Activated CD8-positive, alpha-beta memory T cell treated with anti-CD3 and anti-CD28 coated beads, Interleukin-2, amount 10 ng/mL, durations not matched to agents 7 days and 5 days (primary cell): ENCODE measurements around the gene NFIB. TPM values are rescaled to one million over a fixed set of nuclear protein-coding genes. Genes with fewer than 3 reads are reported as not detected.

Source experiments
- ATAC-seq: fragments of 150-1000 bp; cut with Tn5 transposase; one replicate; pipeline ENCODE4 v1.10.0; 2021; ENCODE audit warnings: moderate library complexity
- CTCF ChIA-PET: fragments of 350-600 bp; sonication (Branson Sonifier 250); formaldehyde crosslinking; loops from one replicate; lab custom pipeline; 2021; ENCODE audit warnings: antibody characterized with exemption; lab: Charles Lee
- DNase-seq: peaks from one replicate; pipeline ENCODE4 v3.0.0-alpha.2; 2020
- H3K27ac Mint-ChIP-seq: one replicate; pipeline ENCODE4 v1.8.0; 2021; ENCODE audit warnings: mild to moderate bottlenecking, mixed read lengths
- H3K27me3 Mint-ChIP-seq: one replicate; pipeline ENCODE4 v1.8.0; 2021; ENCODE audit warnings: mixed read lengths
- H3K36me3 Mint-ChIP-seq: one replicate; pipeline ENCODE4 v1.8.0; 2021; ENCODE audit warnings: mild to moderate bottlenecking, mixed read lengths
- H3K4me1 Mint-ChIP-seq: one replicate; pipeline ENCODE4 v1.8.0; 2021; ENCODE audit warnings: mixed read lengths
- H3K4me3 Mint-ChIP-seq: one replicate; pipeline ENCODE4 v1.8.0; 2021; ENCODE audit warnings: mild to moderate bottlenecking, moderate library complexity, mixed read lengths
- H3K9me3 Mint-ChIP-seq: one replicate; pipeline ENCODE4 v1.8.0; 2022; ENCODE audit warnings: low read depth, mixed read lengths
- total RNA-seq, 2 experiments: library from RNA; stranded (reverse); gene quantifications; one replicate each; pipeline ENCODE4 v1.2.3, GENCODE V29; 2021

Gene NFIB
- total RNA-seq, 2 experiments from 2014 or later, result not detected

DNA sequence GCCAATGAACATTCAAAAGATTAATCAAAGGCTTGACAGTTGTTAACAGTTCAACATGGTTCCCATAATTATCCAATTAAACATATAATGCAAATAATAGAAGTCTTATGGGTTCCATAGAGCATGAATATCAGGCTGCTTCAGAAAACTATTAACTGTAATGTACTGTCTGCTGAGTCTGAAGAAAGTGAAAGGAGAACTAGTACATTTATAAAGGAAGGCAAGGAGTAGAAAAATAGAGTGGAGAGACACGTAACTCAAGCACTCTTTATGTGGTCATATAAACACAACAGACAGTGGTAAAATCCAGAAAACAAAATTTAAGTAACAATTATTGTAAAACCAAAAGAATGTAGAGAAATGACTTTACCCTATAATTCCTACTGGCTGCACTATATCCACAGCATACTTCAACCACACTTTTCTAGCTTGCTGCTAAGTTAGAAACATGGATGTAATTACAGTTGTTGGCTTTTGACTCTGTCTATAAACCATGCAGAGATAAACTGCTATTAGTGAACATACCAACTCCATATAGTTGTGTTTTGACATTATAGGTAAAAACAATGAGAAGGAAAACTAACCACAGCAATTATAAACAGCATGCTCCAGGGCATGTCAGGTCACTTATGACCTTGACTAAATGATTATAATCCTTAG, 32.7 kb downstream of the NFIB start:
- Mint-ChIP-seq H3K27ac (no peak overlapping the region), H3K9me3 (no peaks in the 10 kb centered on the region), H3K4me1 (no peaks in the 10 kb centered on the region), H3K36me3 (no peaks in the 10 kb centered on the region), H3K4me3 (no peak overlapping the region), H3K27me3 (peaks cover 5% of the 10 kb centered on the region)
- DNase-seq (no peak), ATAC-seq (no peak)
- CTCF ChIA-PET, result no interaction called here

DNA sequence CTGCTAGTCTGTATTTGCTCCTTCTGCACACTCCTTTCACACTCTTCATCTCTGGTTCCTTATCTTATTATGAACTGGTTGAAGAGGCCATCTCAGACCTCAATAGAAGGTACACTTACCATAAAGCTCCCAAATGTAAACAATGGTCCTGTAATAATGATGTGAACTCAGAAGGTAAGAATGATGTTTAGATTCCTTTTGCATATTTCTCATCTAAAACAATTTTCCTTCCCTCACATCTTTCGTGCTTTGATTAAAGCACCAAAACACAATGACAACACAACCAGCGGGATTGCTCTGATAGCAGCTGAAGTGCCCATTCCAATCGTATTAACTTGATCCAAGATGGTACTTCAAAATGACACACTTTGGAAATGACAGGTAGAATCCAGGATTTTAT, 34.3 kb downstream of the NFIB start:
- Mint-ChIP-seq H3K27ac (no peak overlapping the region), H3K4me3 (no peak overlapping the region), H3K36me3 (no peaks in the 10 kb centered on the region), H3K9me3 (no peaks in the 10 kb centered on the region), H3K4me1 (no peaks in the 10 kb centered on the region), H3K27me3 (peaks cover 8% of the 10 kb centered on the region)
- CTCF ChIA-PET, result no interaction called here
- ATAC-seq (no peak), DNase-seq (no peak)

DNA sequence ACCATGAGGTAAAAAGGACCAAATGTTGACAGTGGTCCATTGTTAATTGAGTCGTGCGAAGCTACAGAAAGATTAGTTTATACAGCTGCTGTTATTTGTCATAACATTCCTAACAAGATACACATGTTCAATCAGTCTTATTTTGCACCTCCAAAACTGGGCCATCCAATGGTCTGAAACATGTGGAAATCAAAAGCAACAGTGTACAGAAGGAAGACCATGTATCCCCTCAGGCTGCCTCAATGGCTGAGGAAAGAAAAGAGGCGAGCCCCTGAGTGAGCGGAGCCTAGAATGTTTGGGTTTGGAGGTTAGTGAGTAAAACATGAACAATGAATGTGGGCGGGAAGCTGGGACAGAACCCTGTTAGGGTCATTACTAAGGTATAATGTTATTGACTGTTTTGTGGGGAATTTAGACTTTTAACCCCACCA, 35.6 kb downstream of the NFIB start:
- H3K9me3 Mint-ChIP-seq, result no peaks in the 10 kb centered on the region

DNA sequence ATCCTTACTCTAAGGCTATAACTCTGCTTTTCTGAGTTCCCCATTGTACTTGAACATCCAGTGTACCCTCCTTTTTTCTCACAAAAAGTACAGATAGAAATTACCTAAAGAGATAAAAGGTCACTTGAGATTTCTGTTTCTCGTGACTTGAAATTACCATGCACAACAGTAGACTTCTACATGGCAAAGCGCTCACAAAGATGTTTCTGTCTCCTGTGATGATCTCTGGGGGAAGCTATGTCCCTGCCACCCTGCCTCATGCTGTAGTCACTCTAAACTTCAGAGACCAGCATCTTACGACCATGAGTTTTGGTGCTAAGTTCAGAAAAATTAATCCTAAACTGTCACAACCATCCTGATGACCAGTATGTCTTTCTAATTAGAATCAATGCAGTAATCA, 36.2 kb downstream of the NFIB start:
- Mint-ChIP-seq H3K9me3 (no peaks in the 10 kb centered on the region), H3K4me1 (no peaks in the 10 kb centered on the region)

More for the DNA sequence above, 35.6 kb downstream of the NFIB start:
- H3K4me1 Mint-ChIP-seq, result no peaks in the 10 kb centered on the region
- DNase-seq, result no peak
- H3K27me3 Mint-ChIP-seq, result peaks cover 13% of the 10 kb centered on the region
- no peak overlapping the region for H3K4me3 Mint-ChIP-seq
- no peak for ATAC-seq
- no peak overlapping the region for H3K27ac Mint-ChIP-seq
- no peaks in the 10 kb centered on the region for H3K36me3 Mint-ChIP-seq
- CTCF ChIA-PET, result no interaction called here

DNA sequence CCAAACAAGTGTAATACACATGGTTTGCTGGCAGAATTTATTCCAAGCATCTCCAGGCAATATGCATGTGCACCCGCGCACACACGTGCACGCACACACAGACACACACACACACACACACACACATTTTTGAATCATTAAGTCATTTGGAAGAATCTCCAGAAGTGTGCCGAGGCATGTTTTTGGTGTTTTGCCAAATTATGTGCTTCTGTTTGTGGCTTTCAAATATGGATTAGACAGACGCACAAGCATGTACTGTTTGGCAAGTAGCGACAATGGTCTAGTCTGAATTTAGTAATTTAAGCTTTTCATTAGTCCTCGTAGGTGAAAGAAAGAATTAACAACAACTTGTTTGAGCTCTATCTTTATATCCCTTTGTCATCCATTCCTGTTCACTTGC, 36.7 kb downstream of the NFIB start:
- H3K27ac Mint-ChIP-seq, result no peak overlapping the region
- H3K27me3 Mint-ChIP-seq, result peaks cover 15% of the 10 kb centered on the region
- DNase-seq (no peak), ATAC-seq (no peak)
- no peaks in the 10 kb centered on the region for H3K9me3 Mint-ChIP-seq
- H3K36me3 Mint-ChIP-seq, result no peaks in the 10 kb centered on the region
- H3K4me1 Mint-ChIP-seq, result no peaks in the 10 kb centered on the region
- CTCF ChIA-PET, result no interaction called here
- no peak overlapping the region for H3K4me3 Mint-ChIP-seq

More for the DNA sequence above, 36.2 kb downstream of the NFIB start:
- DNase-seq (no peak), ATAC-seq (no peak)
- H3K27ac Mint-ChIP-seq, result no peak overlapping the region
- peaks cover 14% of the 10 kb centered on the region for H3K27me3 Mint-ChIP-seq
- H3K36me3 Mint-ChIP-seq, result no peaks in the 10 kb centered on the region
- CTCF ChIA-PET, result no interaction called here
- H3K4me3 Mint-ChIP-seq, result no peak overlapping the region

DNA sequence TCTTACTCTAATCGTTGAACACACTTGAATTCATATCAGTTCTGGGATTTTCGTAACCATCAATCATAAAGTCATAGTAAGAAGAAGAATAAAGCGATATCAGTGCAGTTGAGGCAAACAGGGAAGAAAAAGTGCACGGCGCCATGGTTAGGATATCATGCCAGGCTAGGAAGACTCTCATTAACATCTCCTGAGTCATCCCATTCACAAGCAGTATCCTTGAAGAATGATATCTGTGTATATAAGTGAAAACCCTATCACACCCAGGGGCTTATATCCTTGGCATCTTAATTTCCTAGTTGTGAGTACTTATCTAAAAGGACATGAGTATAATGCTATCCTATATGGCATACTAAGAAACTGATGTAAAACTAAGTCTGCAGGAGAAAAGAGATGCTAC, 38.6 kb downstream of the NFIB start:
- CTCF ChIA-PET, result no interaction called here
- Mint-ChIP-seq H3K4me3 (no peak overlapping the region), H3K36me3 (no peaks in the 10 kb centered on the region)

DNA sequence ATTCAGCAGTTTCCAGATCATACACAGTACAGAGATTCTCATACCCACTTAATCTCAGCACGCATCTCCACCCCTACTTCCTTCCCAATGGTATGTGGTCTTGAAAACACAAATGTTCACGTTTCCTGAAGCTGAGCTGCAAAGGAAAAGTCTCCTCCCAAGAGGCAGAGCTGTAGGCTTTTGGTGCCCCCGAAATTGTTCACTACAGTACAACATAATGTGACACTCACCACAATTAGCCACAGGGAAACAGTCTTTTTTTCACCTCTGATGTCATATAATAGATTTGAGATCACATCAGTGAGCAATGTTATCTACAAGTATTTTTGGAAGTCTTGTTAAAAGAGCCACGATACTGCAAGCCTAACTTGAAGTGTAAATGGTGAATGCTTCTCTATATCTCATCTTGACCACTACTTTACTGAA, 40.2 kb downstream of the NFIB start:
- CTCF ChIA-PET, result interaction anchor here (0.5 kb wide), 1 partner anchor 36 kb away, joined by 3 read pairs; no protein-coding TSS in a partner anchor
- no peaks in the 10 kb centered on the region for H3K4me1 Mint-ChIP-seq
- no peak for ATAC-seq
- peaks cover 15% of the 10 kb centered on the region for H3K27me3 Mint-ChIP-seq
- no peak overlapping the region for H3K4me3 Mint-ChIP-seq
- H3K27ac Mint-ChIP-seq, result no peak overlapping the region
- H3K36me3 Mint-ChIP-seq, result no peaks in the 10 kb centered on the region
- no peaks in the 10 kb centered on the region for H3K9me3 Mint-ChIP-seq
- no peak for DNase-seq

More for the DNA sequence above, 38.6 kb downstream of the NFIB start:
- Mint-ChIP-seq H3K4me1 (no peaks in the 10 kb centered on the region), H3K27me3 (peaks cover 15% of the 10 kb centered on the region), H3K27ac (no peak overlapping the region), H3K9me3 (no peaks in the 10 kb centered on the region)
- ATAC-seq, result no peak
- no peak for DNase-seq

DNA sequence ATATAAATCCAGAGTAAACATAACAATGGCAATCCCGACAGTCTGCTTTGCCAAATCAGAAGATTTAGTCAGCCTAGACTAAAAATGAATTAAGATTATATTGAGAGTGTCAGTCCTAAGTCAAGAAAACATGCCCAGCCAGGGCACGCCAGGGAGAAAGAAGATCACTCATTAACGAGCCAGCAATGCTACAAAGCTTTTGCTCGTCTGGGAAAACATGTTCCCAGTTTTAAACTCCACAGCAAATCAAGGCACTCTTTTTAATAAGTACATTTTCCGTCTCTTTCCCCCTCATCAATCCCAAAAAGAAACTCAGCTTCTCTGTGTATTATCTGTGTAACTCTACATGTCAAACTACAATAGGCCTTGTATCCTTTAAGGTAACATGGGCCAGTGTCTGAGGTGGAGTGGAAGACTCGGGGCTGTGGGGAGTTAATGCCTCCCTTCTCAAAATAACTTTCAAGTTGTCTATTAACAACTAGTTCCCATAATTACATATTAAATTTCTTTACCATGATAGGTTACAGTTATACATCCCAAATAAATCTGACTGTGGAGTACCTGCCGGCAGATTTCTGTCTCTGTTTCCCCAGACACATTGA, 40.9 kb downstream of the NFIB start:
- no peak for ATAC-seq
- H3K27ac Mint-ChIP-seq, result no peak overlapping the region
- H3K36me3 Mint-ChIP-seq, result no peaks in the 10 kb centered on the region
- DNase-seq, result no peak
- peaks cover 15% of the 10 kb centered on the region for H3K27me3 Mint-ChIP-seq
- no peaks in the 10 kb centered on the region for H3K4me1 Mint-ChIP-seq
- CTCF ChIA-PET, result interaction anchor here (0.5 kb wide), 1 partner anchor 35 kb away, joined by 3 read pairs; no protein-coding TSS in a partner anchor
- no peak overlapping the region for H3K4me3 Mint-ChIP-seq
- H3K9me3 Mint-ChIP-seq, result no peaks in the 10 kb centered on the region

DNA sequence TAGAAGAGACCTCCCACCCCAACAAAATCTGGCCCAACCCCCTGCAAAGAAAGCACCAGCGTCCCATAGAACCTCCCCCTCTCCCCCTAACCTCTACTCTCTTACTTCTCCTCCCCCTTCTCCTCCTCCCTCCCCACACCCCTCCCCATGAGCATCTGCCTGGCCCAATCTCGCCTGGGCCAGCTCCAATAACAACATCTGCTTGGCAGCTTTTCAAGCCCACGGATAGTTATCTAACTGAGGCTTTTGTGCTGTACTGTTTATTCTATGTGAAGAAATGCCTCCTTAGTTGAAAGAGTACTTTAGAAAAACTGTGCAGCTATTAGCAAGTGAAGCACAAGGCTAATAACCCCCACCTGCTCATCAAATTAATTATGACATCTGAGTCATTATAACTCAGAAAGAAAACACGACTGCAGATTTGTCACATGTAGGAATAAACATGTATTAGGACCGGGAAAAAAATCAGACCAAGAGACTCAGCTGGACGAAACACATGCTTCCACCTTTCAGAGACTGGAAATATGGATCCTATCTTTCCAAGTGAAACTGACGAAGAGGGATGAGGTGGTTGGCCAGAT, 42.8 kb downstream of the NFIB start:
- no peak for DNase-seq
- H3K36me3 Mint-ChIP-seq, result no peaks in the 10 kb centered on the region
- H3K27me3 Mint-ChIP-seq, result peaks cover 15% of the 10 kb centered on the region
- no peaks in the 10 kb centered on the region for H3K9me3 Mint-ChIP-seq
- CTCF ChIA-PET, result no interaction called here
- no peak overlapping the region for H3K27ac Mint-ChIP-seq
- no peaks in the 10 kb centered on the region for H3K4me1 Mint-ChIP-seq
- ATAC-seq, result no peak
- H3K4me3 Mint-ChIP-seq, result no peak overlapping the region

DNA sequence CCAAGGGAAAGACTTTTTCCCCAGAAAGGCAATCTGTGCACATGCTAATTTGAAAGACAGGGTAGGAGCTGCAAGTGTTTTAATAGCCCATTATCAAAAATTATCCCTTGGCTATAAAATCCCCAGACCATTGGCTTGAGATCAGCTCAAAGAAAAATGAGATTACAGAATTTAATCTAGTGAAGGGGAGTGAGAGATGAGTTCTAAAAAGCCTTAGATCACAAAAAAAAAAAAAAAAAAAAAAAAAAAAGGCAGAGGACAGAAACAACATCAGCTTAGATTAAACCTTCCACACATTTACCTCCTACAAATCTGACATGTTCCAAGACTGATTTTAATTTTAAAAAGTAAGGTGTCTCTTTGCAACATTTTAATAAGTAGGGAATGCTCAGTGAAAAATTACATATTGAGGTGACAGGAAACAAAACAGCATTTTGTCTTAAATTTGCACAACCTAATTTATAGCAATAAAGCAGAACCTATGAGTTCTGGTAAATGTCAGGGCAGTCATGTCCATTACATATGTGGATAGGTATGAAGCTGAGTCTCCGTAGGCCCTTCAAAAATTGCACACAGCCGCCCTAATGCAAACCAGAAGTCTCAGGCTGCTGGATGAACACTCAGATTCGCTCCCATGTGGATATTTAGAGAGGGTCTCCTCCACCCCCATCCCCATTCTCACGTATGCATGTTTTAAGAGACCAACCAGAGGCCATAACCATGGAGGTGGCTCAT, 43.4 kb downstream of the NFIB start:
- CTCF ChIA-PET, result interaction anchor here (0.6 kb wide), 2 partner anchors 396 to 844 kb away, joined by 3 read pairs; no protein-coding TSS in a partner anchor
- no peaks in the 10 kb centered on the region for H3K4me1 Mint-ChIP-seq
- no peak overlapping the region for H3K4me3 Mint-ChIP-seq
- H3K36me3 Mint-ChIP-seq, result no peaks in the 10 kb centered on the region
- no peak for DNase-seq
- H3K9me3 Mint-ChIP-seq, result no peaks in the 10 kb centered on the region
- no peak overlapping the region for H3K27ac Mint-ChIP-seq
- no peak for ATAC-seq
- H3K27me3 Mint-ChIP-seq, result peaks cover 15% of the 10 kb centered on the region

DNA sequence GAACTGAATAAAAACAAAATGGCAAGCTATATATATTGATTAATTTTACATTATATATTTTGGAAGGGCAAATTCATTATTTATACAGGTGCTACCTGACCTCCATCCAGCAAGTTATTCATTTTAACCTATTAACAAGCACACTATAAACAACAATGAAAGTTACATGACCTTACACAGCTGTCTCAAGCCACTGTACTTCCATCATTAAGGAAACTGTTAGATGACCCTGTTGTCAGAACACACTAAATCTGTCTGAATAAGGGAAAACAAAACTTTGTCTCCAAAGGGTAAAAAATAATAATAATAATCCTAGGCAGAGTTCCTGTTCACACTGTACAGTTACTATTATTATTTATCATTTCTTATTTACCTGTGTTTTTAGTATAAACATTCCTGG, 44.0 kb downstream of the NFIB start:
- CTCF ChIA-PET, result interaction anchor here (0.6 kb wide), 2 partner anchors 396 to 843 kb away, joined by 3 read pairs; no protein-coding TSS in a partner anchor
- Mint-ChIP-seq H3K9me3 (no peaks in the 10 kb centered on the region), H3K27me3 (peaks cover 11% of the 10 kb centered on the region), H3K27ac (no peak overlapping the region), H3K4me3 (no peak overlapping the region), H3K4me1 (no peaks in the 10 kb centered on the region), H3K36me3 (no peaks in the 10 kb centered on the region)
- no peak for DNase-seq
- no peak for ATAC-seq

DNA sequence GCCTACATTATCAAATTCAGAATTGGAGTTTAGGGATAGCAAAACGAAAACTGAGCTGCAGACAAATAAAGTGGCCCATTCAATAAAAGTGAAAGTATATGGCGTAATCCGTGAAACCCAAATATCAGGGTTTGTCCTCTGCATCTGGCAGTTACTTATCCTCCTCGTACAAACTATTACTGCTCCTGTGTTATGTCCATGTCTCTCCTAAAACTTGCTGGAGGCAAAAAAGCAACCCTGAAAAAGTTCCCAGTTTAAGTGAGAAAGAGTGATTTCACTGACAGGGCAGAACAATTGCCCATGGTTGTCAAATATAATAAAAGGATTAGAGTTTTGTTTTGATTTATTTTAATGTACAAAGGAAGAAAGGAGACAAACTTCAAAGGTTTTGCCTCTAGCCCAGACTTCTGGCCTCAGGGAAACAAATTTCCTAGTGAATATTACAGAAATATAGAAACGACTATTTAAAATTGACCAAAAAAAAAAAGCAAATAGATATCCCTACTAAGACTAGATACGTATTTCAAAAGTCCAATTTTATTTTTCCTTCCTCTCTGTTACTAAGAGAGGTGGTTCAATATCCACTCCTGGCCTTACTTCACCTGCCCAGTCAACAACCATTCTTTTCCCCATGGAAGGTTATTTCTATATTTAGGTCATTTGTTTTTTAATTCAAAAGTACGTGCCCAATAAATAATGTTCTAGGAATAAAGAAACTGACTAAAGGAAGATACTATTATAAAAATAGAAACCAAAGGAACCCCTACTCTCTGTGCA, 50.0 kb downstream of the NFIB start:
- CTCF ChIA-PET, result no interaction called here
- Mint-ChIP-seq H3K36me3 (no peaks in the 10 kb centered on the region), H3K27me3 (no peaks in the 10 kb centered on the region), H3K4me3 (no peak overlapping the region), H3K27ac (no peak overlapping the region), H3K9me3 (no peaks in the 10 kb centered on the region), H3K4me1 (no peaks in the 10 kb centered on the region)
- no peak for ATAC-seq
- no peak for DNase-seq

DNA sequence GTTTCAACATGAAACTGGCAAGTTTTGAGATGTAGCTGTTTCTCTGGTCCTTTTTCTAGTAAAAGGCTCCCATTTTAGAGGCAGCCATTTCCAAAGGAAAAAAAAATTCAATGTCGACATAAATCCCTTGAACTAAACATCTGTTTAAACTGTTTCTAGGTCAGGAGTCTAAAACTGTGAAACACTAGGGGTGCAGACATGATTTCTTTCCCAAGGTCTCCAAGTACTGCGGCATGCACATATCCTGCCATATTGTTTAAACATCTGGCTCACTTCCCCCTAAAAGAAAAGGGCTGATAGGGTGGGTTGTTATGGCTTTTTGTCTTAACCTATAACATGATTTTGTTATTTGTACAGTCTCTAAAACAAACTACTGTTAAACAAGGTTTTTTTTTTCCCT, 51.1 kb downstream of the NFIB start:
- H3K27ac Mint-ChIP-seq, result no peak overlapping the region
- no peaks in the 10 kb centered on the region for H3K36me3 Mint-ChIP-seq
- no peak for DNase-seq
- H3K27me3 Mint-ChIP-seq, result no peaks in the 10 kb centered on the region
- H3K4me1 Mint-ChIP-seq, result no peaks in the 10 kb centered on the region
- no peak for ATAC-seq
- CTCF ChIA-PET, result no interaction called here
- no peaks in the 10 kb centered on the region for H3K9me3 Mint-ChIP-seq
- no peak overlapping the region for H3K4me3 Mint-ChIP-seq
